Hematopoietic multipotent progenitor cell treated with erythropoietin and hydrocortisone succinate and interleukin-3 and kit ligand, for 17 days (in vitro differentiated cells): ENCODE measurements around the gene NDOR1.
"Not testable (repeated sequence)": the region's sequence is repeated elsewhere in the genome, so short reads cannot be mapped to it uniquely, and the experiment has no call there.

Experiments used
- DNase-seq: peaks from one replicate; pipeline ENCODE4 v3.0.0-alpha.2; 2015; ENCODE audit warnings: low spot score

NDOR1 gene

GRCh38 chr9:137243626-137244485 lies 38.4 kb downstream of the NDOR1 start:
- peak; percentile 50 for DNase-seq

DNA sequence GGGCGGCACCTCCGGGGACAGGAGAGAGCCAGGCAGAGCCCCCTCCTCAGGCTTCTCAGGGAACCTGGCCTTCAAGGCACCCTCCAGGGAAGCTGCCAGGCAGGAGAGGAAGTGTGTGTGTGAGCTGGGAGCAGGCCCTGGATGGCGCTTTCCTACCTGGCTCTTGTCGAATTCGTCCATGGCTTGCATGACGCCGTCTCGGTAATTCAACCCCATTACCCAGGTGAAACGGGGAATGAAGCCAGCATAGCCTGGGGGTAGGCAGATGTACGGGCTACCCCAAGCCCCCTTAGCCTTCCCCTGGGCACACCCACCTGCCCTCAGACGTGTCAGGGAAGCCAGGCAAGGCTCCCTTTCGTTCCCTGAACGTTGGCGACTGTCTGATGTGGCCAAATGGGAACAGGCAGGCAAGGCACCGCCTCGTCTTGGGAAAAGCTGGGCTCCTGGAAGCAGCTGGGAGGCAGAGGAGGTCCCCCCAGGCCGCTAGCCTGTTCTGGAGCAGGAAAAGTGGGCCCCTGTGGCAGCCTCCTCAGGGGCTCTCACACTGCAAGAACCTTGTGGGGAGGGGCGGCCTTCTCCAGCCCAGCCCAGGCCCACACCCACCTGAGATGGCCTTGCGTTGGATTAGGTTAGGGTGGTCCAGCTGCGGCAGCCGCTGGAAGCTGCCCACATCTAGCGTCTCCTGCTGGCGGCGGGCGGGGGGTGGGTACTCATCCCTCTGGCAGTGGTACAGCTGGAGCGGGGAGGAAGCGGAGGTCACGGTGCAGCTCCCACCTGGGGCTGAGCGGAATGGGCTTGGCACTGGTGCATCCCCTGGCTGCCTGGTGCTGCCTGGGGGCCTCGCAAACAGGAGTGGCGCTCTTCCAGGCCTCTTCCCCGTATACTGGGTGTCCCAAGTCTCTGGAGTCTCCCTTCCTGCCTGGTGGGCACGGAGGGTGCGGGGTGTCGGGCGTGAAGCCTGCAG lies 39.3 kb downstream of the NDOR1 start:
- peak; percentile 48 for DNase-seq

DNA sequence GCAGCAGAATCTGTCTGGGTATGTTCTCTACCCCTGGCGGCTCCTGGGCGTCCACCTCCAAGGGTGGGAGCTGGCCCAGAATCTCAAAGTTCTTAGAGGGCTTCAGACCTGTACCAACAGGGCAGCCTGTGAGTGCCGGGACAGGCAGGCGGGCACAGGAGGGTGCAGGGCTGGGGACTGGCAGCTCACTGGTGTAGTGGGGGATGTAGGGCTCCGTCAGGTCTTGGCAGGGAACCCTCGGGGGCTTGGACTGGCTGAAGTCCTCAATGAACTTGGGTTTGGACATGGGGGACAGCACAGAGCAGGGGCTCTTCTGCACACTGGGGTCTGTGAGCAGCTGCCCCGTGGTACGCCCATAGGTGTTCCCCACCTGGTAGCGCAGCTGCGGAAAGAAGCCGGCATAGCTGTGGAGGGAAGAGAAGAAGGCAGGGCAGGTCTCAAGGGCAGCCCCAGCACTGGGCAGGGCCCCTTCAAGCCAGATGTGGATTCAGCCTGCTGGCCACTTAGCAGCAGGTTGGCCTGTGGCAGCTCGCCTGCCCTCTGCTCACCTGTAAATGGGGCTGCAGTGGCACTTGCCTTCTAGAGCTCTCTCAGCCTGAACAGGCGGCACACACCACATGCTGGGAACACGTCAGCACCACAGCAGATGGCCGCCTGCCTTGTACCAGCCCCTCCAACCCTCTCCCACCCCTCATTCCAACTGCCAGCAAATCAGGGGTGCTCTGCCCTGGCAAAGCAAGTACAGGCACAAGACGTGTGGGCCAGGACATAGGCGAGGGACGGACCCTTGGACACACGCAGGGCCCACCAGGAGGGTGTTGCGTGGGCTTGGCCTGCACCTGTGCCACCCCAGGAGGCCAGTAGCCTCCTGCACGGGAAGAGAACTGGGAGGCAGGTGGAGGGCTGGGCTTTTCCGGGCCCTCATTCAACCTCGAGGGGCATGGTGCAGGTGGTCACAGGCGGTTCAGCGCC lies 40.2 kb downstream of the NDOR1 start:
- DNase-seq, result no peak

GRCh38 chr9:137247135-137247915 lies 41.8 kb downstream of the NDOR1 start:
- DNase-seq, result no peak

DNA sequence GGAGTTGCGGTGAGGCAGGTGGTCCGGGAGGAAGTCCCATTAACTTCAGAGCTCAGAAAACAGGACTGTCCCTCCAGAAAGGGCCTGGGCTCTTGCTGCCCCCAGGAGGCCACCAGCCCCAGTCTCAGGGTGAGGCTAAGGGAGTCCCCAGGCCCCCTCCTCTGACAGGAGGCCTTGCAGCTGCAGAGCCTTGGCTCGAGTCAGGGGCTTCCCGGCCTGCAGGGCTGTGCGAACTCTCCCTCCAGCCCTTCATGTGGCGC lies 42.3 kb downstream of the NDOR1 start:
- peak; percentile 22 for DNase-seq

DNA sequence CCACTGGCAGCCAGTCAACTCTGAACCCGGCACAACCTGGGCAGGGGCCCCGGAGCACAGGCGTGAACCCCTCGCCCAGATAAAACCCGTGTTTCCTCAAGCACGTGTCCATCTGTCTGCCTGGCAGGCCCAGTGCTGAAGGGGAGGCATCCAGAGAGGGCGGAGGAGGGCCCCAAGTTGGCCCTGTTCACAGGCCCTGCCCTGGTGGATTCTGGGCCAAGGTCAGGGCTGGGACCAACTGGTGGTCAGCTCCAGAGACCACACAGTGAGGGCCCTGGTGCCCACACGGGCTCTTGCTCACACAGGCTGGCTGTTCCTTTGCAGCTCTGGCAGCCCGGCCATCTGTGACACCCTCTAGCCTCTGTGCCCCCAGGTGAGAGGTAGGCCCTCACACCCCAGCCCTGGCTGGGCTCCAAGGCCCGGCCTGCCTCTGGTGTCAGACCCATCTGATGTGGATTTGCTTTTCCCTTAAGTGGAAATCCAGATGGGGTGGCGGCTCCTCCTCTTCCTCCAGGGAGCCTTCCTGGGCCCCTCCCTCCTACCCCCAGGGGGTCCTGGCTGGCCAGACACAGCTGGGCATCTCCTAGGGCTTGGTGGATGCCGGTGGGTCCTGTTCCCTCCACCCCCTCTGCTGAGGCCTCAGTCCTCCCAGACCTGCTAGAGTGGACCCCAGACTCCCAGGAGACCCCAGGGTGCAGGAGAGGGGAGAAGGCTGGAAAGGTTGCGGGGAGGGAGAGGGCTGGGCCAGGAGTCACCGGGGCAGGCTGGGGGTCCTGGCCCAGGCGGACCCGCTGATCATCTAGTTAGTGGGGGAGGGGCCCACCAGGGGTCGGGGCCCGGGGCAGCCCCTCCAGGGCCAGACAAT lies 45.1 kb downstream of the NDOR1 start:
- peak; percentile 31 for DNase-seq

DNA sequence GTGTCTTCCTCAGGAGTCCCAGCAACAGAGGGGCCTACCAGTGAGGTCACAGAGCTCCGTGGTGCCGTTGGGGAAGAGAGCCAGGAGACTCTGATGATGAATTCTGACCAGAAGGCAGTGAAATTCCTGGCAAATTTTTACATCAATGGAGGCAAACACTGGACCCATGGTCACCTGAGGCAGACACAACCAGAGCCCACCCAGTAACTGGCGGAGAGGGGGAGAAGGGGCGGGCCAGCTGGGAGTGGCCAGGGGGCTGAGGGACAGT lies 45.6 kb downstream of the NDOR1 start, which contains the start of gene STPG3:
STPG3 (plus strand) TSS at position 93 of the 268 bp plus-strand sequence; CDS start at position 94, 1 bp downstream.
- peak; percentile 19 for DNase-seq

- no peak for DNase-seq
Observed at GRCh38 chr9:137251490-137252268, 46.2 kb downstream of the NDOR1 start.

- peak; percentile 19 for DNase-seq
Observed at GRCh38 chr9:137252555-137253506, 47.3 kb downstream of the NDOR1 start.

DNA sequence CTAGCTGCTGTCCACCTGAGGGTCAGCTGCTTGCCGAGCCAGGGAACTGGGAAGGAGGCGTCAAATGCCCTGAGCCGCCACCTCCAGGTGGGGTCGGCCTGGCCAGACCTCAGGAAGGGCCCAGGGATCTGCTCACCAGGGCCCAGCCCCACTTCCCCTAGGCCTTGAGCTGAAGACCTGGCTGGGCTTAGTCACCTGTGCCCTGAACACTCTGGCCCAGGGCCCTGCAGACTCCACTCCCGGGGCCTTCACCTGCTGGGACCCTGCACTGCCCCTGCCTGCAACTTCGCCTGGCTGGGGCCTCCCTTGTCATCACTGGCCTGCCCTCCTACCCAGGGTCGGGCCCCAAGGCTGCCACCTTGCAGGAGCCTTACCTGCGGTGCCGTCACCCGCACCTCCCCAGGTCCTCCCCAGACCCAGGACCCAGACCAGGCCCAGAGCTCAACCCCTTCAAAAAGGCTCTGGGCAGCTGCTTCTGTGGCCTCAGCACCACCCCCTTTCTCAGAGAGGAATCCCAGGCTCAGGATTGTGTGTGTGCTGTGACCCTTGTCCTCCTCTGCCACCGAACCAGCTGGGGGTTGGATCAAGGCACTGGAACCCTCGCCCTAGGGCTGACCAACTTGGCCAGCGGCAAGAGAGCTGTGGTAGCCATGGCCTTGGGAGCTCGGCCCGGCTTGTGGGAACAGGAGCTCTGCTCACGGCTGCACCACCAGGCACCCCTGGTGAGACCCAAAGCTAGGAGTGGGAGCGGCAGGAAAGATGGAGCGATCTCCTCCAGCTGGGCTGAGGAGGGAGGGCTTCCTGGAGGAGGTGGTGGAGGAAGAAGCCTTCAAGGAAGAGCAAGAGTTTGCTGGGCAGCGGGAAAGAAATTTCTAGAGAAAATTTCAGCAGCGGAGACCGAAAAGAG lies 48.5 kb downstream of the NDOR1 start:
- peak; percentile 21 for DNase-seq

DNA sequence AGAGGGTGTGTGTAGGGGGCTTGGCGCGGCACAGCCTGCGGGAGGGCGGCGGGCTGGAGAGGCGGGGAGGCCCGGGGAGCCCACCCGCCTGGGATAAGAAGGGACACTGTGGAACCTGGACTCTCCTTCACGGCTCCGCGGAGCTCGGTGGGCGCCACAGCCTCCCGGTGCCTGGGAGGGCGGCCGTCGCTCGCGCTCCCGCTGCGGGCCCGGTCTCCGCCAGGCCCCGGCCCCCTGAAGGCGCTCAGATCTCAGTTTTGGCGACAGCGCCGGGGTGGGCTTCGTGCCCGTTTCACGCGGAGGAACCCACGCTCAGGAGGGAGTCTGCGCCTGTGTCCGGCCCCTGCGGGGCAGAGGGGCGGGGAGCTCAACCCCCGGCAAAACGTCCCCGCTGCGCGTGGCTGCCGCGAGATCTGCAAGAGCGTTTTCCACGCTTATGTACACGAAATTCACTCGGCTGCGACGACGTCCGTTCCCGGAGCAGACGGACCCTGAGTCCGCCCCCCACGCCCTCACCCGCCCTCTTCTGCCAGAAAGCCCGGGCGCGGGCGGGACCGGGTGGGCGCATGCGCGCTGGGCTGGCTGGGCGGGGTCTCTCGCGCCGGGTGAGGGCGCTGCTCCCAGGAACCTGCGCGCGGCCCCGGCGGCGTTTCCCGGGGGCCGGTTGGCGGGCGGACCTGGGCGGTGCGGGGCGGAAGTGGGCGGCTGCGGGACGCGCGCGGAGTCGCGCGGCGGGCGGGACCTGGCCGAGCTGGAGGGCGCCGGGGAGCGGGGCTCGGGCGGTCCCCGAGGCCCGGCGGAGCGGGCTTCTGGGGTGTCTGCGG lies 49.3 kb downstream of the NDOR1 start, which contains the start of gene NELFB:
NELFB (plus strand) TSS at position 704 of the 824 bp plus-strand sequence.
- DNase-seq, result peak; percentile 92

DNA sequence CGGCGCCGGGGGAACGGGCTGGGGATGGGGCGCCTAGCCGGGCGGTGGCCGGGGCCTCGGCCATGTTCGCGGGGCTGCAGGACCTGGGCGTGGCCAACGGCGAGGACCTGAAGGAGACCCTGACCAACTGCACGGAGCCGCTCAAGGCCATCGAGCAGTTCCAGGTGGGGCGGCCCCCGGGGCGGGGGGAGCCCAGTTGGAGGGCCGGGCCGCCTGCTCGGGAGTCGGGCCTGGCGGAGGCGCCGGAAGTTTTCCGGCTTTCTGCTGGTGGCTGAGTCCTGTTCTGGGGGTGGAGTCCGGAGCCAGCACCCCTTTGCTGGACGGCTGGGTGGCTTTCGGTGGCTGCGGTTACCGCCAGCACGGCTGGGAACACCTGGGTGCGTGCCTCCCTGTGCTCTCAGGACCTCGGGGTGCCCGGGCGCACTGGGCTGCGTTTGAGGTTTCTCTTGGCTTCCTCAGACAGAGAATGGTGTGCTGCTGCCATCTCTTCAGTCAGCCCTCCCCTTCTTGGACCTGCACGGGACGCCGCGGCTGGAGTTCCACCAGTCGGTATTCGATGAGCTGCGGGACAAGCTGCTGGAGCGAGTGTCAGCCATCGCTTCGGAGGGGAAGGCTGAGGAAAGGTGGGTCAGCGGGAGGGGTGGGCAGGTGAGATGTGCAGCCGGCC lies 50.1 kb downstream of the NDOR1 start:
- DNase-seq, result no peak

DNA sequence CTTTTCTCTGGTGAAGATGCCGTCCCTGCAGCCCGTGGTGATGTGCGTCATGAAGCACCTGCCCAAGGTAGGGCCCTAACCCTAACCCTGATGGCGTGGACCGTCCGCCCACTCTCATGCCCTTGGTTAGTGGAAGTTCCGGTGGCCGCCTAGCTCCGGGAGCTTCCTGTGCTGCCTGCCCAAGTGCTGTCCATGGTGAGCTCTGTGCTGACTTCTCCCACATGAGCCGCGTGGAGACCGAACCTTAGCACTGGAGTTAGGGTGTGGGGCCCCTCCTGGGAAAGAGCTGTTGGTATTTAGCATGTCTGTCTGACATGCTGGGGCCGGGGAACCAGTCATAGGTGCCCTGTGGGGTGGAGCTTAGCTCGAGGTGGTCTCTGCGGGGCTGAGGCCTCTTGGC lies 50.9 kb downstream of the NDOR1 start:
- DNase-seq, result no peak

GRCh38 chr9:137256856-137257255 lies 51.4 kb downstream of the NDOR1 start:
- no peak for DNase-seq

GRCh38 chr9:137262173-137262908 lies 56.8 kb downstream of the NDOR1 start:
- DNase-seq, result not testable (repeated sequence)
